Heart left ventricle (tissue), 16 donors: Measurements from ENCODE around the gene CSMD2. TPM values are rescaled to one million over a fixed set of nuclear protein-coding genes. Genes with fewer than 3 reads are reported as not detected.

Experiments
- ATAC-seq, 4 donors: fragments of 200-7000 bp; cut with Tn5 transposase; one replicate each; pipeline ENCODE4 v1.9.1; 2020 to 2022; ENCODE audit warnings: moderate library complexity in 4 of 4, mild to moderate bottlenecking in 3 of 4, moderate number of reproducible peaks in 1 of 4
- DNase-seq, 5 donors: peaks; one replicate each; pipeline ENCODE4 v3.0.0-alpha.2; 2020
- H3K27ac ChIP-seq, 12 donors: fragments of 200-600 bp; sonication (generic) in 4 of 12; one replicate each; pipeline versions ENCODE4 v1.5.0 to v1.8.0; 2016 to 2022; ENCODE audit warnings: mild to moderate bottlenecking in 2 of 12
- H3K27me3 ChIP-seq, 9 donors: fragments of 200-600 bp; sonication (generic) in 2 of 9; one replicate each; pipeline versions ENCODE4 v1.5.1 to v1.8.0; 2016 to 2022; ENCODE audit warnings: mild to moderate bottlenecking in 3 of 9
- H3K36me3 ChIP-seq, 9 donors: fragments of 200-600 bp; sonication (generic) in 2 of 9; one replicate each; pipeline versions ENCODE4 v1.5.0 to v1.8.0; 2018 to 2022; ENCODE audit warnings: mild to moderate bottlenecking in 2 of 9
- H3K4me1 ChIP-seq, 12 donors: fragments of 200-600 bp; sonication (generic) in 4 of 12; one replicate each; pipeline versions ENCODE4 v1.5.0 to v1.8.0; 2016 to 2022; ENCODE audit warnings: mild to moderate bottlenecking in 3 of 12
- H3K4me3 ChIP-seq, 12 donors: fragments of 200-600 bp; sonication (generic) in 4 of 12; one replicate each; pipeline versions ENCODE4 v1.5.0 to v1.8.0; 2017 to 2022; ENCODE audit warnings: mild to moderate bottlenecking in 9 of 12, moderate library complexity in 4 of 12
- H3K9me3 ChIP-seq, 12 donors: fragments of 200-600 bp; sonication (generic) in 4 of 12; one replicate each; pipeline versions ENCODE4 v1.5.0 to v1.8.0; 2016 to 2022; ENCODE audit warnings: mild to moderate bottlenecking in 1 of 12
- CTCF ChIP-seq, 12 donors: fragments of 200-600 bp; sonication (generic) in 4 of 12; IDR thresholded peaks; one replicate each; pipeline versions ENCODE4 v1.5.0 to v1.8.0; 2018 to 2022; ENCODE audit warnings: antibody characterized with exemption in 12 of 12, mild to moderate bottlenecking in 5 of 12
- POLR2A ChIP-seq, 2 donors: fragments of 450-650 bp; IDR thresholded peaks; one replicate each; pipeline ENCODE4 v1.6.1; 2017; ENCODE audit warnings: antibody characterized with exemption in 2 of 2, mild to moderate bottlenecking in 2 of 2, moderate library complexity in 2 of 2
- WGBS, 4 donors: extraction: QIAGEN DNeasy Blood & Tissue Kit in 2 of 4; methylation state at CpG; one replicate each; pipeline versions ENCODE4 v1.1.5 to v1.1.7; 2013 to 2018; 5-methylcytosine and 5-hydroxymethylcytosine counted together
- intact Hi-C, 10 donors: fragments of 100-400 bp; cut with DNase I; formaldehyde crosslinking; loops; one replicate each; pipeline versions ENCODE4 v1.11.1 to v1.14.2; 2022
- polyA plus RNA-seq, 2 donors: library from polyadenylated mRNA; stranded (reverse); fragments of 200-250 nt; gene quantifications; one replicate each; pipeline ENCODE4 v1.2.3, GENCODE V29; 2013
- total RNA-seq, 9 donors: library from RNA; depleted of rRNA in 2 of 9; stranded (reverse); fragments of >200 nt in 2 of 9; fragmentation: NEBNext Ultra II Directional in 3 of 9; extraction: Animal tissue kit (Norgen Biotek cat#: 25700) in 3 of 9; gene quantifications; one replicate each; pipeline versions ENCODE4 v1.1.0 to v1.2.4, GENCODE V29; 2016 to 2023
- donor health status: ischemic (EF 13 %, LVEDD 7.1; RV severe dilation, severe dysfunction).
- donor health status: healthy with polysubstance abuse.
- donor health status: DM: no; HTN: yes; CAD: no.
- donor health status: DM: no; HTN: no; CAD: no.
- donor health status: ischemic (EF 25% LVEDD 6.9; RV normal size, moderate dysfunction).
- donor health status: ischemic (EF 25% LVEDD 5.7; RV mildly dilated, moderate dysfunction).
- donor health status: healthy.
- donor health status: DM: yes; HTN: yes; CAD: no.
- donor health status: ischemic (EF 35%, LVEDD 5.7; RV mildly dilated, moderate dysfunction).
- donor health status: nonischemic (EF 11% LVEDD 7.7; RV severe dilation, severe dysfunction).
- donor health status: DM: yes; HTN: yes; CAD: no.
- donor health status: PGD.
- donor health status: ischemic (EF 29% LVEDD 5.4; RV normal size, mild dysfunction).
- donor health status: nonischemic (EF 23%, LVEDD 6.1; RV moderate dilation, normal function).

The CSMD2 gene
- total and polyA plus RNA-seq, 11 donors = 0.02 to 0.79 (median 0.22) TPM

GRCh38 chr1:34055818-34056217 lies 109.2 kb downstream of the CSMD2 start:
- no peaks in the 10 kb centered on the region for H3K9me3 ChIP-seq
- H3K36me3 ChIP-seq = no peaks in the 10 kb centered on the region
- no peak overlapping the region for H3K4me3 ChIP-seq
- DNase-seq (no peak), ATAC-seq (no peak)
- no peak overlapping the region for H3K27ac ChIP-seq
- intact Hi-C loops = no loop called here
- no peaks in the 10 kb centered on the region for H3K27me3 ChIP-seq
- peaks cover 0 to 27% (median 6%) of the 10 kb centered on the region in 12 donors for H3K4me1 ChIP-seq
- WGBS, 4 donors = 89 to 92% (median 91%) methylated on average over 5 of the region's 5 CpGs
- TF ChIP-seq CTCF (IDR thresholded peaks at IDR 0.05) (no peak), POLR2A (IDR thresholded peaks at IDR 0.05) (no peak)

GRCh38 chr1:34054920-34055319 lies 110.1 kb downstream of the CSMD2 start:
- peaks cover 0 to 5% (median 0%) of the 10 kb centered on the region in 12 donors for H3K9me3 ChIP-seq
- ATAC-seq (no peak), DNase-seq (no peak)
- H3K27ac ChIP-seq = no peak overlapping the region
- H3K4me3 ChIP-seq = no peak overlapping the region
- no peaks in the 10 kb centered on the region for H3K27me3 ChIP-seq
- H3K36me3 ChIP-seq = no peaks in the 10 kb centered on the region
- intact Hi-C loops = no loop called here
- TF ChIP-seq POLR2A (IDR thresholded peaks at IDR 0.05) (no peak), CTCF (IDR thresholded peaks at IDR 0.05) (no peak)
- WGBS, 4 donors = 40 to 77% (median 68%) methylated on average over 1 of the region's 1 CpG
- peaks cover 0 to 20% (median 0%) of the 10 kb centered on the region in 12 donors for H3K4me1 ChIP-seq

GRCh38 chr1:34053660-34054059 lies 111.4 kb downstream of the CSMD2 start:
- Histone ChIP-seq H3K27ac (no peak overlapping the region), H3K4me1 (peaks cover 0 to 13% (median 0%) of the 10 kb centered on the region in 12 donors), H3K4me3 (no peak overlapping the region), H3K27me3 (no peaks in the 10 kb centered on the region), H3K9me3 (peaks cover 0 to 9% (median 0%) of the 10 kb centered on the region in 12 donors), H3K36me3 (no peaks in the 10 kb centered on the region)
- WGBS, 4 donors = 87 to 93% (median 90%) methylated on average over 2 of the region's 2 CpGs
- no peak for ATAC-seq
- DNase-seq = no peak
- intact Hi-C loops = no loop called here
- TF ChIP-seq POLR2A (IDR thresholded peaks at IDR 0.05) (no peak), CTCF (IDR thresholded peaks at IDR 0.05) (no peak)

GRCh38 chr1:34052565-34052964 lies 112.5 kb downstream of the CSMD2 start:
- ATAC-seq = no peak
- no peaks in the 10 kb centered on the region for H3K36me3 ChIP-seq
- WGBS, 4 donors = 77 to 85% (median 81%) methylated on average over 6 of the region's 6 CpGs
- peaks cover 0 to 4% (median 0%) of the 10 kb centered on the region in 12 donors for H3K4me1 ChIP-seq
- no peaks in the 10 kb centered on the region for H3K27me3 ChIP-seq
- H3K4me3 ChIP-seq = no peak overlapping the region
- H3K9me3 ChIP-seq = peaks cover 0 to 9% (median 0%) of the 10 kb centered on the region in 12 donors
- DNase-seq = no peak
- H3K27ac ChIP-seq = no peak overlapping the region
- TF ChIP-seq POLR2A (IDR thresholded peaks at IDR 0.05) (no peak), CTCF (IDR thresholded peaks at IDR 0.05) (no peak)
- intact Hi-C loops = no loop called here
